ENCODE measurements around the gene FLII.

DNA sequence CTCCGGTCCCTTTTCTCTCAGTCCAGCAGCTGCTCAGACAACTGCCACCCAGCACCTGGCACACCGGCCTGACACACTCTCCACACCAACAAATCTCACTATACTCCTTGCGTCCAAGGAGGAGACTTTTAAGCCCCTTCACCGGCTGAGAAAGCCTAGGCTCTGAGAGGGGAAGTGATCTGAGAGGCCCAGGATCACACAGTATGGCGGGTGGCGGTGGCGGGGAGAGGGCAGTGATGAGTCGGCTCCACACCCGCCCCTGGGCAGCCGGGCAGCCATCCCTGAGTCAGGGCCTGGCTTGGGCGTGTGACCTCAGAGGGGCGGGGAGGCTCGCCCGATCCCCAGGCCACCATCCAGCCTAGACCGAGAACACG lies 569 bp downstream of the FLII start:
- TF ChIP-seq, protein P1, sequence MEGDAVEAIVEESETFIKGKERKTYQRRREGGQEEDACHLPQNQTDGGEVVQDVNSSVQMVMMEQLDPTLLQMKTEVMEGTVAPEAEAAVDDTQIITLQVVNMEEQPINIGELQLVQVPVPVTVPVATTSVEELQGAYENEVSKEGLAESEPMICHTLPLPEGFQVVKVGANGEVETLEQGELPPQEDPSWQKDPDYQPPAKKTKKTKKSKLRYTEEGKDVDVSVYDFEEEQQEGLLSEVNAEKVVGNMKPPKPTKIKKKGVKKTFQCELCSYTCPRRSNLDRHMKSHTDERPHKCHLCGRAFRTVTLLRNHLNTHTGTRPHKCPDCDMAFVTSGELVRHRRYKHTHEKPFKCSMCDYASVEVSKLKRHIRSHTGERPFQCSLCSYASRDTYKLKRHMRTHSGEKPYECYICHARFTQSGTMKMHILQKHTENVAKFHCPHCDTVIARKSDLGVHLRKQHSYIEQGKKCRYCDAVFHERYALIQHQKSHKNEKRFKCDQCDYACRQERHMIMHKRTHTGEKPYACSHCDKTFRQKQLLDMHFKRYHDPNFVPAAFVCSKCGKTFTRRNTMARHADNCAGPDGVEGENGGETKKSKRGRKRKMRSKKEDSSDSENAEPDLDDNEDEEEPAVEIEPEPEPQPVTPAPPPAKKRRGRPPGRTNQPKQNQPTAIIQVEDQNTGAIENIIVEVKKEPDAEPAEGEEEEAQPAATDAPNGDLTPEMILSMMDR (IDR thresholded peaks at IDR 0.05; ENCODE audit: control extremely low read depth in 1 of 3, insufficient read depth in 1 of 3, low read depth in 1 of 3, low read length in 3 of 3), result no peak
- TF ChIP-seq, protein P2, sequence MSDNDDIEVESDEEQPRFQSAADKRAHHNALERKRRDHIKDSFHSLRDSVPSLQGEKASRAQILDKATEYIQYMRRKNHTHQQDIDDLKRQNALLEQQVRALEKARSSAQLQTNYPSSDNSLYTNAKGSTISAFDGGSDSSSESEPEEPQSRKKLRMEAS (IDR thresholded peaks at IDR 0.05), result no peak
- no peak; the same call in 1 of the 2 replicates for TF ChIP-seq YY1 (IDR thresholded peaks at IDR 0.05; ENCODE audit: low read depth, low read length)
- TF ChIP-seq JUND (IDR thresholded peaks at IDR 0.05; ENCODE audit: low read length), result no peak
- no peak for TF ChIP-seq SP1 (IDR thresholded peaks at IDR 0.05; ENCODE audit: low read depth, low read length)
